ENCODE data around the gene PLA2G4F. TPM values are rescaled to one million over a fixed set of nuclear protein-coding genes. Genes with fewer than 3 reads are reported as not detected.

The PLA2G4F gene, protein sequence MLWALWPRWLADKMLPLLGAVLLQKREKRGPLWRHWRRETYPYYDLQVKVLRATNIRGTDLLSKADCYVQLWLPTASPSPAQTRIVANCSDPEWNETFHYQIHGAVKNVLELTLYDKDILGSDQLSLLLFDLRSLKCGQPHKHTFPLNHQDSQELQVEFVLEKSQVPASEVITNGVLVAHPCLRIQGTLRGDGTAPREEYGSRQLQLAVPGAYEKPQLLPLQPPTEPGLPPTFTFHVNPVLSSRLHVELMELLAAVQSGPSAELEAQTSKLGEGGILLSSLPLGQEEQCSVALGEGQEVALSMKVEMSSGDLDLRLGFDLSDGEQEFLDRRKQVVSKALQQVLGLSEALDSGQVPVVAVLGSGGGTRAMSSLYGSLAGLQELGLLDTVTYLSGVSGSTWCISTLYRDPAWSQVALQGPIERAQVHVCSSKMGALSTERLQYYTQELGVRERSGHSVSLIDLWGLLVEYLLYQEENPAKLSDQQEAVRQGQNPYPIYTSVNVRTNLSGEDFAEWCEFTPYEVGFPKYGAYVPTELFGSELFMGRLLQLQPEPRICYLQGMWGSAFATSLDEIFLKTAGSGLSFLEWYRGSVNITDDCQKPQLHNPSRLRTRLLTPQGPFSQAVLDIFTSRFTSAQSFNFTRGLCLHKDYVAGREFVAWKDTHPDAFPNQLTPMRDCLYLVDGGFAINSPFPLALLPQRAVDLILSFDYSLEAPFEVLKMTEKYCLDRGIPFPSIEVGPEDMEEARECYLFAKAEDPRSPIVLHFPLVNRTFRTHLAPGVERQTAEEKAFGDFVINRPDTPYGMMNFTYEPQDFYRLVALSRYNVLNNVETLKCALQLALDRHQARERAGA
- total RNA-seq (not detected), total RNA-seq (0 to 0.21 (median 0) reads per million in 172 experiments)
- polyA plus RNA-seq (2013, experiment 1 of 2): not detected
- polyA plus RNA-seq (2013, experiment 2 of 2): not detected

DNA sequence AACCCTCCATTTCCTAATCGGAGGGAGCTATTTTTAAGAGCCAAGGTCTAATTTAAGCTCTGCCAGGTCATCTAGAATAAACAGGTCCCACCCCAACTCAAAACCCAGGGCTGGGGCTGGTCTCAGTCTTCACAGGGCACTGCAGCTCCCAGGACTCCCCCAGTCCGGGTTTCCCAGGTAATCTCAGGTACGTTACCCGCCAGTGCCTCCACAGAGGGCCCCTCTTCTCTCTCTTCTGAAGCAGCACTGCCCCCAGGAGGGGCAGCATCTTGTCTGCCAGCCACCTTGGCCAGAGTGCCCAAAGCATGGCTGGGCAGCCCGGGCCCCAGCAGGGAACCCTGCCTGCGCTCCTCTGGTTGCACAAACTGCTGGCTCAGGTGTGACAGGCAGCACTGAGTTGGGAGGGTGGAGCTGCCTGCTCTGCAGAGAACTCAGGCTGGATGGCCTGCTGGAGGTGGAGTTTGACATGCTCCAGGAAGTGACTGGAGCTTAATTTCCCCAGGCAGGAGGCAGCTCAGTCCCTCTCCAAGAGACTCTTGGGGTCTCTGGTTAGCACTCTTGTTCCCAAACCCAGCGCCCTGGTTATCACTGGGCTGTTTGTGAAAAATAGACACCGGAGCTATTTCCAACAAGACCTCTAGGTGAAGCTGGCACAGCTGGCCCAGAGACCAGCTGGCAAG is at the start of gene PLA2G4F:
TSS of gene PLA2G4F (minus strand) at position 394 of the 680 bp plus-strand sequence. CDS start at position 307, 87 bp downstream.
- no peak within 1 kb of the TSS for H3K4me3 Mint-ChIP-seq
- ATAC-seq (ENCODE audit: poor library complexity) (no peak), DNase-seq (no peak)
- no peaks in the 10 kb centered on the region for H3K4me1 Mint-ChIP-seq (ENCODE audit: low read depth)
- no peak within 1 kb of the TSS for H3K27ac ChIP-seq (ENCODE audit: low read depth in 1 of 2, low read length in 2 of 2)
- ChIA-PET CTCF (no interaction called here), POLR2A (no interaction called here)
- no peaks in the 10 kb centered on the region for H3K4me1 ChIP-seq (ENCODE audit: insufficient read depth, low read length)
- no peak within 1 kb of the TSS for H3K27ac Mint-ChIP-seq
- H3K9me3 ChIP-seq (ENCODE audit: control insufficient read depth in 1 of 2, insufficient read depth in 1 of 2, low read length in 2 of 2): no peaks in the 10 kb centered on the region
- no peaks in the 10 kb centered on the region for H3K27me3 Mint-ChIP-seq
- no peaks in the 10 kb centered on the region for H3K9me3 Mint-ChIP-seq
- peaks cover 19% of the 10 kb centered on the region for H3K36me3 Mint-ChIP-seq (ENCODE audit: low read depth)
- no peak within 1 kb of the TSS for H3K4me3 ChIP-seq (ENCODE audit: low read length)
- H3K27me3 ChIP-seq (ENCODE audit: control insufficient read depth in 1 of 2, insufficient read depth in 2 of 2, low read length in 2 of 2): no peaks in the 10 kb centered on the region
- intact Hi-C loops (cut with DNase I, micrococcal nuclease): no loop called here
- TF ChIP-seq, protein P1, sequence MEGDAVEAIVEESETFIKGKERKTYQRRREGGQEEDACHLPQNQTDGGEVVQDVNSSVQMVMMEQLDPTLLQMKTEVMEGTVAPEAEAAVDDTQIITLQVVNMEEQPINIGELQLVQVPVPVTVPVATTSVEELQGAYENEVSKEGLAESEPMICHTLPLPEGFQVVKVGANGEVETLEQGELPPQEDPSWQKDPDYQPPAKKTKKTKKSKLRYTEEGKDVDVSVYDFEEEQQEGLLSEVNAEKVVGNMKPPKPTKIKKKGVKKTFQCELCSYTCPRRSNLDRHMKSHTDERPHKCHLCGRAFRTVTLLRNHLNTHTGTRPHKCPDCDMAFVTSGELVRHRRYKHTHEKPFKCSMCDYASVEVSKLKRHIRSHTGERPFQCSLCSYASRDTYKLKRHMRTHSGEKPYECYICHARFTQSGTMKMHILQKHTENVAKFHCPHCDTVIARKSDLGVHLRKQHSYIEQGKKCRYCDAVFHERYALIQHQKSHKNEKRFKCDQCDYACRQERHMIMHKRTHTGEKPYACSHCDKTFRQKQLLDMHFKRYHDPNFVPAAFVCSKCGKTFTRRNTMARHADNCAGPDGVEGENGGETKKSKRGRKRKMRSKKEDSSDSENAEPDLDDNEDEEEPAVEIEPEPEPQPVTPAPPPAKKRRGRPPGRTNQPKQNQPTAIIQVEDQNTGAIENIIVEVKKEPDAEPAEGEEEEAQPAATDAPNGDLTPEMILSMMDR (IDR thresholded peaks at IDR 0.05): no peak
- peaks cover 22% of the 10 kb centered on the region for H3K36me3 ChIP-seq (ENCODE audit: insufficient read depth, low read length)

DNA sequence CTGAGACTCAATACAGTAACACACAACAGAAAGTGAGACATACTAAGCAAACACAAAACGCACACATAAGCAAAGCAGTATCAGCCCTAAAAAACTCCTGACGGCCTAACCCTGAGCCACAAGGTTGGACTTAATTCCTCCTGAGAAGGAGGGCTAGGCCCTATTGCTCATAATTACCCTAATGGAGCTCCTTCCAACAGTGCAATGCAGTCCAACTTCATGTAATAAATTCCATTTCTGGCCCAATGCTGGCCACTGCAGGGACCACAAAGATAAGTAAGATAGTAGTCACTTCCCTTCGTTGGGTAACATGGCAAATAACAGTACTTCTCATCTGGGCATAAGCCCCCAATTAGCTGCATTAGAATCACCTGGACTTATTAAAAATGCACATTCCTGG is 47.5 kb upstream of the PLA2G4F start:
- Histone ChIP-seq H3K27ac (ENCODE audit: low read depth in 1 of 2, low read length in 2 of 2) (no peak overlapping the region), H3K27me3 (ENCODE audit: control insufficient read depth in 1 of 2, insufficient read depth in 2 of 2, low read length in 2 of 2) (no peaks in the 10 kb centered on the region), H3K4me3 (ENCODE audit: low read length) (no peak overlapping the region), H3K4me1 (ENCODE audit: insufficient read depth, low read length) (peaks cover 31% of the 10 kb centered on the region), H3K9me3 (ENCODE audit: control insufficient read depth in 1 of 2, insufficient read depth in 1 of 2, low read length in 2 of 2) (no peaks in the 10 kb centered on the region), H3K36me3 (ENCODE audit: insufficient read depth, low read length) (peaks cover 25% of the 10 kb centered on the region)
- no peaks in the 10 kb centered on the region for H3K27me3 Mint-ChIP-seq
- H3K36me3 Mint-ChIP-seq (ENCODE audit: low read depth): peaks cover 46% of the 10 kb centered on the region
- H3K27ac Mint-ChIP-seq: no peak overlapping the region
- TF ChIP-seq, protein P1 (IDR thresholded peaks at IDR 0.05): no peak
- ChIA-PET POLR2A (no interaction called here), CTCF (no interaction called here)
- intact Hi-C loops (cut with DNase I, micrococcal nuclease): loop anchor here in 1 of 2 experiments (10.0 kb wide), 1 partner anchor 291 kb away; the partner anchor contains the start of genes SNAP23 and ZNF106
- ATAC-seq (ENCODE audit: poor library complexity) (no peak), DNase-seq (no peak)
- H3K4me3 Mint-ChIP-seq: peak overlapping the region; percentile 56
- H3K9me3 Mint-ChIP-seq: no peaks in the 10 kb centered on the region
- peaks cover 78% of the 10 kb centered on the region for H3K4me1 Mint-ChIP-seq (ENCODE audit: low read depth)

DNA sequence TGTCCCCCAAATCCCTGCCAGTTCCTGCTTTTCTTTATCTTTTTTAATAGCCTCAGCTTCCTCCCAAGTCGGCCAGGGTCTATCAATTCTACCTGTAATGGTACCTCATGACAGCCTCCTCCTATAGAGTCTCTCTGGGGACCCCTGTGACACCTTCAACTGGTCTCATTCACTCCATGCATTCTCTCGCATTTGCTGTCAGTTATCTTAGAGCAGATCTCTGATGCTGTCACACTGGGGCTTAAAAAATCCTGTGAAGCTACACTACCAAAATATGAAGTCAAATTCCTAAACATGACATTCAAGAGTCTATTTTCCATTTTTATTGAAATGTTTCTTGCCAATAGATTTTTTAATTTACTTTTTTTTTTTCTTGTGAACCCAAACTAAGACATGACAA is 46.2 kb upstream of the PLA2G4F start:
- Mint-ChIP-seq H3K27me3 (no peaks in the 10 kb centered on the region), H3K4me3 (no peak overlapping the region), H3K27ac (no peak overlapping the region), H3K36me3 (ENCODE audit: low read depth) (peaks cover 52% of the 10 kb centered on the region), H3K4me1 (ENCODE audit: low read depth) (peaks cover 72% of the 10 kb centered on the region), H3K9me3 (no peaks in the 10 kb centered on the region)
- no peak overlapping the region for H3K27ac ChIP-seq (ENCODE audit: low read depth in 1 of 2, low read length in 2 of 2)
- POLR2A ChIA-PET: no interaction called here
- peaks cover 25% of the 10 kb centered on the region for H3K4me1 ChIP-seq (ENCODE audit: insufficient read depth, low read length)
- H3K36me3 ChIP-seq (ENCODE audit: insufficient read depth, low read length): peaks cover 38% of the 10 kb centered on the region
- ATAC-seq (ENCODE audit: poor library complexity) (no peak), DNase-seq (no peak)
- H3K4me3 ChIP-seq (ENCODE audit: low read length): no peak overlapping the region
- CTCF ChIA-PET: no interaction called here
- TF ChIP-seq, protein P1 (IDR thresholded peaks at IDR 0.05): no peak
- H3K9me3 ChIP-seq (ENCODE audit: control insufficient read depth in 1 of 2, insufficient read depth in 1 of 2, low read length in 2 of 2): no peaks in the 10 kb centered on the region
- intact Hi-C loops (cut with DNase I, micrococcal nuclease): loop anchor here in 1 of 2 experiments (10.0 kb wide), 1 partner anchor 292 kb away; the partner anchor contains the start of genes SNAP23 and ZNF106
- no peaks in the 10 kb centered on the region for H3K27me3 ChIP-seq (ENCODE audit: control insufficient read depth in 1 of 2, insufficient read depth in 2 of 2, low read length in 2 of 2)

All from CD4-positive, alpha-beta T cell (primary cell).